Mucosa of descending colon (tissue), 3 donors: Measurements from ENCODE around the gene PARVB. TPM values are rescaled to one million over a fixed set of nuclear protein-coding genes. Genes with fewer than 3 reads are reported as not detected.
A peak's percentile ranks its signal among the peaks of the same experiment; 100 is the strongest.

ENCODE experiments used
- ATAC-seq: fragments of 200-7000 bp; cut with Tn5 transposase; one replicate; pipeline ENCODE4 v1.9.1; 2020; ENCODE audit warnings: mild to moderate bottlenecking, moderate library complexity
- DNase-seq, 3 donors: peaks; one replicate each; pipeline ENCODE4 v3.0.0-alpha.2; 2020
- H3K36me3 ChIP-seq: fragments of 200-600 bp; one replicate; pipeline ENCODE4 v1.8.0; 2021; ENCODE audit warnings: low read depth, mild to moderate bottlenecking
- H3K4me1 ChIP-seq: fragments of 200-600 bp; one replicate; pipeline ENCODE4 v1.8.0; 2021; ENCODE audit warnings: low read depth, mild to moderate bottlenecking
- H3K4me3 ChIP-seq: fragments of 200-600 bp; one replicate; pipeline ENCODE4 v1.8.0; 2021; ENCODE audit warnings: mild to moderate bottlenecking
- H3K9me3 ChIP-seq: fragments of 200-600 bp; one replicate; pipeline ENCODE4 v1.8.0; 2021; ENCODE audit warnings: mild to moderate bottlenecking
- CTCF ChIP-seq: fragments of 200-600 bp; IDR thresholded peaks from one replicate; pipeline ENCODE4 v1.8.0; 2022; ENCODE audit warnings: antibody characterized with exemption, mild to moderate bottlenecking
- intact Hi-C, 2 donors: fragments of 100-400 bp; cut with DNase I in 1 of 2; cut with micrococcal nuclease in 1 of 2; formaldehyde crosslinking; loops; one replicate each; pipeline versions ENCODE4 v1.11.0 to v1.11.1; 2022; cut with DNase I, micrococcal nuclease
- total RNA-seq, 3 donors: library from RNA; stranded (reverse); fragmentation: NEBNext Ultra II Directional in 2 of 3; extraction: Animal tissue kit (Norgen Biotek cat#: 25700) in 2 of 3; gene quantifications; one replicate each; pipeline versions ENCODE4 v1.2.1 to v1.2.4, GENCODE V29; 2021 to 2023
- donor health status: DM: no; HTN: no; CAD: no; lungs with moderate emphysema.
- donor health status: DM: no; HTN: no; CAD: no.
- donor health status: DM: no; HTN: yes; CAD: no.

PARVB gene
- total RNA-seq, 3 donors from 2014 or later: 5.2 to 35.7 (median 14.9) TPM

GRCh38 chr22:44186121-44186510, 162.0 kb downstream of the PARVB start:
- no peak for ATAC-seq
- no peak for TF ChIP-seq CTCF
- Histone ChIP-seq H3K4me1 (no peaks in the 10 kb centered on the region), H3K36me3 (no peaks in the 10 kb centered on the region), H3K4me3 (no peak overlapping the region), H3K9me3 (no peaks in the 10 kb centered on the region)
- intact Hi-C loops: no loop called here
- DNase-seq: no peak

- ATAC-seq (no peak), DNase-seq (no peak)
- no peak for TF ChIP-seq CTCF
- Histone ChIP-seq H3K9me3 (no peaks in the 10 kb centered on the region), H3K4me3 (no peak overlapping the region), H3K4me1 (no peaks in the 10 kb centered on the region), H3K36me3 (no peaks in the 10 kb centered on the region)
- intact Hi-C loops: no loop called here
These were observed 162.6 kb downstream of the PARVB start for GRCh38 chr22:44186737-44187136.

- Histone ChIP-seq H3K4me3 (no peak overlapping the region), H3K36me3 (no peaks in the 10 kb centered on the region), H3K4me1 (no peaks in the 10 kb centered on the region), H3K9me3 (no peaks in the 10 kb centered on the region)
- DNase-seq (peak in 1 of 3 donors; percentile 26), ATAC-seq (no peak)
- intact Hi-C loops: no loop called here
- TF ChIP-seq CTCF: no peak
These were observed 163.6 kb downstream of the PARVB start for GRCh38 chr22:44187652-44188230.

GRCh38 chr22:44188316-44188715, 164.2 kb downstream of the PARVB start:
- no peak for DNase-seq
- no peaks in the 10 kb centered on the region for H3K9me3 ChIP-seq
- intact Hi-C loops: no loop called here
- no peaks in the 10 kb centered on the region for H3K36me3 ChIP-seq
- no peak for TF ChIP-seq CTCF
- no peak overlapping the region for H3K4me3 ChIP-seq
- no peaks in the 10 kb centered on the region for H3K4me1 ChIP-seq
- ATAC-seq: no peak

GRCh38 chr22:44188986-44189630, 165.0 kb downstream of the PARVB start:
- intact Hi-C loops: no loop called here
- ATAC-seq (no peak), DNase-seq (peak in 1 of 3 donors; percentile 49)
- Histone ChIP-seq H3K9me3 (no peaks in the 10 kb centered on the region), H3K4me3 (no peak overlapping the region), H3K4me1 (no peaks in the 10 kb centered on the region), H3K36me3 (no peaks in the 10 kb centered on the region)
- TF ChIP-seq CTCF: no peak
